ENCODE results near the gene DRC3.

- TF ChIP-seq, protein P1, sequence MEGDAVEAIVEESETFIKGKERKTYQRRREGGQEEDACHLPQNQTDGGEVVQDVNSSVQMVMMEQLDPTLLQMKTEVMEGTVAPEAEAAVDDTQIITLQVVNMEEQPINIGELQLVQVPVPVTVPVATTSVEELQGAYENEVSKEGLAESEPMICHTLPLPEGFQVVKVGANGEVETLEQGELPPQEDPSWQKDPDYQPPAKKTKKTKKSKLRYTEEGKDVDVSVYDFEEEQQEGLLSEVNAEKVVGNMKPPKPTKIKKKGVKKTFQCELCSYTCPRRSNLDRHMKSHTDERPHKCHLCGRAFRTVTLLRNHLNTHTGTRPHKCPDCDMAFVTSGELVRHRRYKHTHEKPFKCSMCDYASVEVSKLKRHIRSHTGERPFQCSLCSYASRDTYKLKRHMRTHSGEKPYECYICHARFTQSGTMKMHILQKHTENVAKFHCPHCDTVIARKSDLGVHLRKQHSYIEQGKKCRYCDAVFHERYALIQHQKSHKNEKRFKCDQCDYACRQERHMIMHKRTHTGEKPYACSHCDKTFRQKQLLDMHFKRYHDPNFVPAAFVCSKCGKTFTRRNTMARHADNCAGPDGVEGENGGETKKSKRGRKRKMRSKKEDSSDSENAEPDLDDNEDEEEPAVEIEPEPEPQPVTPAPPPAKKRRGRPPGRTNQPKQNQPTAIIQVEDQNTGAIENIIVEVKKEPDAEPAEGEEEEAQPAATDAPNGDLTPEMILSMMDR (IDR thresholded peaks at IDR 0.05), result no peak
- TF ChIP-seq POLR2A (IDR thresholded peaks at IDR 0.05), result no peak
- no peak for TF ChIP-seq EP300 (IDR thresholded peaks at IDR 0.05)
Observed at GRCh38 chr17:17943281-17943984, 29.2 kb upstream of the DRC3 start.
